Inflammatory macrophage (primary cell): ENCODE measurements around the gene WASHC1.
A peak's percentile ranks its signal among the peaks of the same experiment; 100 is the strongest.
"Not testable (repeated sequence)": the region's sequence is repeated elsewhere in the genome, so short reads cannot be mapped to it uniquely, and the experiment has no call there.

Experiments
- DNase-seq, 2 donors: peaks; one replicate each; pipeline ENCODE4 v3.0.0-alpha.2; 2020 to 2022

WASHC1 gene

DNA sequence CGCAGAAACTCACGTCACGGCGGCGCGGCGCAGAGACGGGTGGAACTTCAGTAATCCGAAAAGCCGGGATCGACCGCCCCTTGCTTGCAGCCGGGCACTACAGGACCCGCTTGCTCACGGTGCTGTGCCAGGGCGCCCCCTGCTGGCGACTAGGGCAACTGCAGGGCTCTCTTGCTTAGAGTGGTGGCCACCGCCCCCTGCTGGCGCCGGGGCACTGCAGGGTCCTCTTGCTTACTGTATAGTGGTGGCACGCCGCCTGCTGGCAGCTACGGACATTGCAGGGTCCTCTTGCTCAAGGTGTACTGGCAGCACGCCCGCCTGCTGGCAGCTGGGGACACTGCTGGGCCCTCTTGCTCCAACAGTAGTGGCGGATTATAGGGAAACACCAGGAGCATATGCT lies 18.1 kb downstream of the WASHC1 start:
- not testable (repeated sequence) for DNase-seq

GRCh38 chr9:10653-11053 lies 18.6 kb downstream of the WASHC1 start:
- DNase-seq = not testable (repeated sequence)

- DNase-seq = peak in 1 of 2 donors; percentile 2
Observed at GRCh38 chr9:10207-10606, 19.0 kb downstream of the WASHC1 start.
